ENCODE data around the gene HK3.

Gene HK3

DNA sequence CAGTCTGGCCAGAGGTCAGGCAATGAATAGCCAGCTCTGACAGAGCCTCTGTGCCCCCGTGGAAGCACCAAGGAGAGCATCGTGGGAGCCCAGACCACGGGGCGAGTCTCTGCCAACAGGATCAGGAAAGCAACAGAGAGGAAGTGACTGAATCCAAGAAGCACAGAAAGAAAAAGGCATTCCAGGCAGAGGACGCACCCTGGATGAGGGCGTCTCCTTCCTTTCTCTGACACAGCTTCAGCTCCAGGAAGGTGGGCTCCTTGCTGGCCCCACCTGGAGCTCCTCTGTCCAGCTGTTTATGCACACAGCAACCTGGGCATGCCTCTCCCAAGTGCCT, 16.6 kb downstream of the HK3 start:
- TF ChIP-seq ZFX (IDR thresholded peaks at IDR 0.05; ENCODE audit: borderline replicate concordance), result no peak
- TF ChIP-seq, protein P1, sequence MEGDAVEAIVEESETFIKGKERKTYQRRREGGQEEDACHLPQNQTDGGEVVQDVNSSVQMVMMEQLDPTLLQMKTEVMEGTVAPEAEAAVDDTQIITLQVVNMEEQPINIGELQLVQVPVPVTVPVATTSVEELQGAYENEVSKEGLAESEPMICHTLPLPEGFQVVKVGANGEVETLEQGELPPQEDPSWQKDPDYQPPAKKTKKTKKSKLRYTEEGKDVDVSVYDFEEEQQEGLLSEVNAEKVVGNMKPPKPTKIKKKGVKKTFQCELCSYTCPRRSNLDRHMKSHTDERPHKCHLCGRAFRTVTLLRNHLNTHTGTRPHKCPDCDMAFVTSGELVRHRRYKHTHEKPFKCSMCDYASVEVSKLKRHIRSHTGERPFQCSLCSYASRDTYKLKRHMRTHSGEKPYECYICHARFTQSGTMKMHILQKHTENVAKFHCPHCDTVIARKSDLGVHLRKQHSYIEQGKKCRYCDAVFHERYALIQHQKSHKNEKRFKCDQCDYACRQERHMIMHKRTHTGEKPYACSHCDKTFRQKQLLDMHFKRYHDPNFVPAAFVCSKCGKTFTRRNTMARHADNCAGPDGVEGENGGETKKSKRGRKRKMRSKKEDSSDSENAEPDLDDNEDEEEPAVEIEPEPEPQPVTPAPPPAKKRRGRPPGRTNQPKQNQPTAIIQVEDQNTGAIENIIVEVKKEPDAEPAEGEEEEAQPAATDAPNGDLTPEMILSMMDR (IDR thresholded peaks at IDR 0.05), result no peak
- H3K27ac ChIP-seq, result no peak overlapping the region

DNA sequence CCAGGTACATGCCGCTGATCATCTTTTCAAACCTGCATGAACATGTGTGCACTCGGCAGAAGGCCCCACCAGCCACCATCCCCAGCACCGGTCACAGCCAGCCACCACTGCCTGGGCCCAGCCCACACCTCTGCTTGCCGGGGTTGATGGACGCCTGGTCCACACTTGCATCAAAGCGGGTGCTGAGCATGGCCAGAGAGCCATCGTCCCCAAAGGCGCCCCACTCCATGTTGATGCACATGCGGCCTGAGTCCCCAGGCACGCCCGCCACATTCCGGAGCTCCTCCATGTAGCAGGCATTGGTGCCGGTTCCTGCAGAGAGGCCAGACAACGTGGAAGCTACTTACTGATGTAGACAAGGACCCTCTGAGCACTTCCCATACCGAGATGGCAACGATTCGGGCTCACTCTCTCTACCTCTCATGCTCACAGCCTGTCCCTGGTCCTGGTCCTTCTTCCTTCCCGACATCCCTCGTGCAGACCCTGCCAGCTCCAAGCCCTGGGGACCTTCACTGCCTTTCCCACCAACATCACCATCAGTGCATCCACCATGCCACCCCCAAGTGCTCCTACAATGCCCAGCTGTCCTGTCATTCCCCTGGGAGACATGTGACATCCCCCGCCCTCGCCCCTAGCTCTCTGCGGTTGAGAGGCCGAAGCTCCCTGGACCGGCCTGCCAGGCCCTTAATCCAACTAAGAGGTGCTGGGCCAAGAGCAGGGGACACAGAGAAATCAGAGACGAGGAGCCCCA, 17.2 kb downstream of the HK3 start:
- H3K27ac ChIP-seq, result no peak overlapping the region
- TF ChIP-seq, protein P1 (IDR thresholded peaks at IDR 0.05), result no peak
- TF ChIP-seq ZFX (IDR thresholded peaks at IDR 0.05; ENCODE audit: borderline replicate concordance), result no peak

DNA sequence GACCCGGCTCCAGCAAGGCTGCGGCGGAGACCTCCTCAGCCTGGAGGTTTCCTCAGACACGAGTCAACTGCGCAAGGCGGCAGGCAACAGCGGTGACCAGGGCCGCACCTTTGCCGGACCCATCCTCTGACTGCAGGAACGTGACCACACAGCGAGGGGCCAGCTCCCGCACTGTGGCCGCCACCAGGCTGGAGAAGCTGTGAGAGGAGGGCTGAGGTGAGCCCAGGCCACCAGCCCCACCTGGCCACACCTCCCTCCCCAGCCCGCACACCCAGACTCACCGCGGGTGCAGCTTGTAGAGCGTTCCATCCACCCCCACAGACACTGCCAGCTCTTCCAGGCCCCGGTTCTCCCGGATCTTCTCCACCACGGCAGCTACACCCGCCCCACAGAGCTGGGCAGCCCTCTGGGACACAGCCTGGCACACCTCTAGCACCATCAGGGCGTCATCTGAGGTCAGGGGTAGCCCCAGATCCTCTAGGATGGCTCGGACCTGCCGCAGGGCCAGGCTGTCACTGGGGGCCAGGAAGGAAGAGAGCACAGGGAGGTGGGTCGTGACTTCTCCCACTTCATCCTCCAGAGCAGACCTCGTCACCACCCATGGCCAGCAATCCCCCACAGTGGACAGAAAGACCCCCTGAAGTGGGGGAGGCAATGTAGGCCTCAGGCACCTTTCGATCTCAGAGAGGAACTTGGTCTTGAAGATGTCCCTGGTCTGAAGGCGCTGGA, 18.0 kb downstream of the HK3 start:
- H3K27ac ChIP-seq, result no peak overlapping the region
- TF ChIP-seq ZFX (IDR thresholded peaks at IDR 0.05; ENCODE audit: borderline replicate concordance), result no peak
- TF ChIP-seq, protein P1 (IDR thresholded peaks at IDR 0.05), result no peak

DNA sequence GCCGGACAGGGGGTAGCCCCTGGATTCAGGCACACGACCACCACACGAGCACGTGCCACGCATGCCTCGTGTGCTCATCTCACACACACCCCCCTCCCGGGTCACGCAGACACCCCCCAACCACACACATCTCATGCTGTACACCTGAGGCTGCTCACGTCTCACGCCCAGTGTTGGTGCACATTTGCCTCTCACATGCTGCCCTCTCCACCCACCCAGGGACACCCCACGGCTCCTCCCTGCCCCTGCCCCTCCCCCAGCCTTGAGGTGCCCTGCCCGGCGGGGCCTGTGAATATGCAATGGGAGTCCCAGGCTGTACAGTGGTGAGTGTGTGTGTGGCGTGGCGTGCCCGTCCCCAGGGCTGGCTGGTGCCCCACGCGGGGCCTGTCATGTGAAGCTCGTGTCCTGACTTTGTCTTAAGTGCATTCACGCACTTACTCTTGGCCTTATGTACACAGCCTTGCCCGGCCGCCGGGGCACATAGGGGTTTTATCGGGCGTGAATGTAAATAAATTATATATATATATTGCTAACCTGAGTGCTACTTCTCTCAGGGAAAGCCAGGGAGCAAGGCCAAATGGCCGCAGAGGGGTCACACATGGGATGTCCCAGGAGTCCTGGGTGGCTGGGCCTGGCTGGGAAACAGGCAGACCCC, 18.7 kb downstream of the HK3 start:
- TF ChIP-seq, protein P1 (IDR thresholded peaks at IDR 0.05), result no peak
- TF ChIP-seq ZFX (IDR thresholded peaks at IDR 0.05; ENCODE audit: borderline replicate concordance), result no peak
- no peak overlapping the region for H3K27ac ChIP-seq

DNA sequence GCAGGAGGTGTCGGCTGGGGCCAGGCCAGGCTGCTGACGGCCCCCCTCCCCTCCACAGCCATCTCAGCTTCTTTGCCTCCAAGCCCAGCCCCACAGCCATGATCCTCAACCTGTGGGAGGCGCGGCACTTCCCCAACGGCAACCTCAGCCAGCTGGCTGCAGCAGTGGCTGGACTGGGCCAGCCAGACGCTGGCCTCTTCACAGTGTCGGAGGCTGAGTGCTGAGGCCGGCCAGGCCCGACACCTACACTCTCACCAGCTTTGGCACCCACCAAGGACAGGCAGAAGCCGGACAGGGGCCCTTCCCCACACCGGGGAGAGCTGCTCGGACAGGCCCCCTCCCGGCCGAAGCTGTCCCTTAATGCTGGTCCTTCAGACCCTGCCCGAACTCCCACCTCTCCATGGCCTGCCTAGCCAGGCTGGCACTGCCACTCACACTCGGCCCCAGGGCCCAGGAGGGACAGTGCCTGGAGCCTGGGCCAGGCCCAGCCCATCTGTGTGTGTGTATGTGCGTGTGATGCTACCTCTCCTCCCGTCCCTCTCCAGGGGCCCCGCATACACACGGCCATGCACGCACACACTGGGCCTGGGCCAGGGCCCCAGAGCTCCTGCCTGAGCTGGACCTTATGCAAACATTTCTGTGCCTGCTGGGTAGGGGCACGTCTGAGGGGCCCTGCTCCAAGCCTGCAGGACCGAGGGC, 19.3 kb downstream of the HK3 start:
- H3K27ac ChIP-seq, result no peak overlapping the region
- TF ChIP-seq ZFX (IDR thresholded peaks at IDR 0.05; ENCODE audit: borderline replicate concordance), result no peak
- TF ChIP-seq, protein P1 (IDR thresholded peaks at IDR 0.05), result no peak

DNA sequence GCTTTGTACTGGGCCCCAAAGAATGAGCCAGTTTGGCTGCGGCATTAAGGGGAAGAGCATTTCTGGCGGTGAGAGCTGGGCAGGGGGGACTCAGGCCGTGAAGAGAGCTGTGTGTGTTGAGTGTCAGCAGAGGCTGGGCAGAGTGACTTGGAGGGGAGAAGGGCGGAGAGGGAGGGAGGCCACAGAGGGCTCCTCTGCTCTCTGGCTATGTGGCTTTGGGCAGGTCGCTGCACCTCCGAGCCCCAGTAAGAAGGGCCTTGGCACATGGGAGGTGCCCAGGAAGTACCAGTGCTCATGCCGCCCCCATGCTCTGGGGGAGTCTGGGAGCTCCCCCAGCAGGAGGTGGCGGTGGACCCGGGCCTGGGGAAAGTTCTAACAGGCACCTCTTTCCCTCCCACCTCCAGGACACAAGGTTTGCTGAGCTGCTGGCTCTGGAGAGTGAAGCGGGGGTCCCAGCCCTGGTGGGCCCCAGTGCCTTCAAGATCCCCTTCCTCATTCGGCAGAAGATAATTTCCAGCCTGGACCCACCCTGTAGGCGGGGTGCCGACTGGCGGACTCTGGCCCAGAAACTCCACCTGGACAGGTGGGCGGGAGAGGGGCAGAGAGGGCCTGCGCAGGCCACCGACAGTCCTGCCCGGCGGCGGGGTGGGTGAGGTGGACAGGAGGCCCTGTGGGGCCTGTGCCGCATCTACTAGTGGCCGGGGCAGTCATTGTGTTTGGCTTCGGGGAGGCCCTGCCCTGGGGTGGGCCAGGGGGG, 20.1 kb downstream of the HK3 start:
- no peak for TF ChIP-seq ZFX (IDR thresholded peaks at IDR 0.05; ENCODE audit: borderline replicate concordance)
- TF ChIP-seq, protein P1 (IDR thresholded peaks at IDR 0.05), result no peak
- no peak overlapping the region for H3K27ac ChIP-seq
